ENCODE data around the gene ADAM12. TPM values are rescaled to one million over a fixed set of nuclear protein-coding genes. Genes with fewer than 3 reads are reported as not detected.

ADAM12 gene
- total RNA-seq, 1 experiment from 2014 or later: 0.24 TPM

DNA sequence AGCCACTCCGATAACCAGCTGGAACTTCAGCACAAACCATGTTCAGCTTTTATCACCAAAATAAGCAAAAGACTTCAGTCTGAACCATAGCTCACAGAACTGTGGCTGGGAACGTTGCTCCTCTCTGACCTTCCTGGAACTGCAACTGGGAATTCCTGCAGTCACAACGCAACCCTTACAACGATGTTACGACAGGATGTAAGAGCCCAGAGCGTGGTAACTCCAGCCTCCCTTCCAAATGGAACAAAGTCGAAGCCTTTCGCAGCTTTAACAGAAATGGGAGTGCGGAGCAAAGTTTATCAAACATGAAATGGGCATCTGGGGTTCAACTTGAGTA is 162.6 kb downstream of the ADAM12 start:
- Histone ChIP-seq H4K8ac (replicated peaks; ENCODE audit: insufficient read length, low read depth, low read length) (no peak overlapping the region), H3K23ac (ENCODE audit: insufficient read length, low read depth, low read length) (no peak overlapping the region), H2AFZ (ENCODE audit: low read length) (no peak overlapping the region), H3K14ac (ENCODE audit: insufficient read depth, low read length) (no peak overlapping the region), H3K79me2 (ENCODE audit: insufficient read depth, low read length) (no peaks in the 10 kb centered on the region), H3K23me2 (ENCODE audit: insufficient read length, low read depth, low read length, poor library complexity, severe bottlenecking) (no peaks in the 10 kb centered on the region), H3K4me1 (ENCODE audit: insufficient read depth, low read length) (peaks cover 2% of the 10 kb centered on the region; the same call in 1 of the 2 replicates), H3T11ph (ENCODE audit: low read length) (no peak overlapping the region), H2AK5ac (ENCODE audit: insufficient read length, low read length) (no peak overlapping the region), H2BK15ac (ENCODE audit: low read depth, low read length) (no peak overlapping the region), H4K5ac (ENCODE audit: insufficient read length, low read depth, low read length) (no peak overlapping the region), H3K9me3 (ENCODE audit: control insufficient read depth, low read depth, low read length) (no peaks in the 10 kb centered on the region), H3K56ac (ENCODE audit: insufficient read length, low read depth, low read length) (no peak overlapping the region), H3K18ac (ENCODE audit: insufficient read length, low read depth, low read length) (no peak overlapping the region), H3K9ac (ENCODE audit: extremely low read depth, insufficient read length, low read length) (no peak overlapping the region), H3K27me3 (ENCODE audit: insufficient read depth, low read length) (no peaks in the 10 kb centered on the region), H2BK20ac (ENCODE audit: low read depth, low read length, poor library complexity, severe bottlenecking) (no peak overlapping the region), H3K4ac (ENCODE audit: low read depth, low read length) (no peak overlapping the region), H2BK12ac (ENCODE audit: insufficient read length, low read depth, low read length) (no peak overlapping the region), H3K4me2 (ENCODE audit: insufficient read depth, insufficient read length, low read length) (no peak overlapping the region), H2BK120ac (ENCODE audit: low read depth, low read length, poor library complexity, severe bottlenecking) (no peak overlapping the region), H4K91ac (ENCODE audit: insufficient read length, low read depth, low read length) (no peak overlapping the region), H3K79me1 (ENCODE audit: insufficient read depth, low read depth, low read length, poor library complexity, severe bottlenecking) (no peaks in the 10 kb centered on the region), H2BK5ac (ENCODE audit: insufficient read length, low read length) (no peak overlapping the region), H4K20me1 (ENCODE audit: control insufficient read depth, insufficient read depth, insufficient read length) (no peaks in the 10 kb centered on the region), H3K27ac (ENCODE audit: insufficient read length, low read depth, low read length) (no peak overlapping the region)
- Mint-ChIP-seq H3K4me3 (no peak overlapping the region), H3K4me1 (peaks cover 12 to 16% of the 10 kb centered on the region in 2 experiments; a peak in 3 of 4 replicates), H3K36me3 (ENCODE audit: insufficient read depth in 1 of 3, low read depth in 3 of 3) (no peaks in the 10 kb centered on the region; a peak in 2 of 7 replicates), H3K27ac (no peak overlapping the region), H3K9me3 (no peaks in the 10 kb centered on the region), H3K27me3 (ENCODE audit: low read depth) (no peaks in the 10 kb centered on the region; the same call in none of the 2 replicates)
- TF ChIP-seq, protein P1, sequence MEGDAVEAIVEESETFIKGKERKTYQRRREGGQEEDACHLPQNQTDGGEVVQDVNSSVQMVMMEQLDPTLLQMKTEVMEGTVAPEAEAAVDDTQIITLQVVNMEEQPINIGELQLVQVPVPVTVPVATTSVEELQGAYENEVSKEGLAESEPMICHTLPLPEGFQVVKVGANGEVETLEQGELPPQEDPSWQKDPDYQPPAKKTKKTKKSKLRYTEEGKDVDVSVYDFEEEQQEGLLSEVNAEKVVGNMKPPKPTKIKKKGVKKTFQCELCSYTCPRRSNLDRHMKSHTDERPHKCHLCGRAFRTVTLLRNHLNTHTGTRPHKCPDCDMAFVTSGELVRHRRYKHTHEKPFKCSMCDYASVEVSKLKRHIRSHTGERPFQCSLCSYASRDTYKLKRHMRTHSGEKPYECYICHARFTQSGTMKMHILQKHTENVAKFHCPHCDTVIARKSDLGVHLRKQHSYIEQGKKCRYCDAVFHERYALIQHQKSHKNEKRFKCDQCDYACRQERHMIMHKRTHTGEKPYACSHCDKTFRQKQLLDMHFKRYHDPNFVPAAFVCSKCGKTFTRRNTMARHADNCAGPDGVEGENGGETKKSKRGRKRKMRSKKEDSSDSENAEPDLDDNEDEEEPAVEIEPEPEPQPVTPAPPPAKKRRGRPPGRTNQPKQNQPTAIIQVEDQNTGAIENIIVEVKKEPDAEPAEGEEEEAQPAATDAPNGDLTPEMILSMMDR (conservative IDR thresholded peaks at IDR 0.05): no peak
- WGBS (ENCODE audit: extremely low coverage, insufficient read length, low lambda C conversion rate): no CpG with 5 or more reads among the region's 9 CpGs
- DNase-seq: no peak

Data from H9 (cell line).